ENCODE data around the gene HYDIN. TPM values are rescaled to one million over a fixed set of nuclear protein-coding genes. Genes with fewer than 3 reads are reported as not detected.
A peak's percentile ranks its signal among the peaks of the same experiment; 100 is the strongest.

Gene HYDIN
- total and polyA plus RNA-seq, 3 experiments from 2014 or later = not detected

GRCh38 chr16:70786020-70786755, 444.3 kb downstream of the HYDIN start:
- CTCF ChIA-PET = interaction anchor here (1.6 to 2.0 kb wide), 2 partner anchors 14 to 15 kb away, joined by 4 to 6 read pairs; no protein-coding TSS in a partner anchor
- H3K36me3 Mint-ChIP-seq = peaks cover 4 to 96% (median 12%) of the 10 kb centered on the region in 3 donors

GRCh38 chr16:70784692-70785555, 445.6 kb downstream of the HYDIN start:
- no peaks in the 10 kb centered on the region for H3K27me3 Mint-ChIP-seq
- H3K4me3 ChIP-seq (ENCODE audit: low read length) = no peak overlapping the region
- H3K27ac ChIP-seq (ENCODE audit: low read depth, low read length) = no peak overlapping the region
- ChIA-PET CTCF (interaction anchor here (2.0 kb wide), 1 partner anchor 14 kb away, joined by 6 read pairs; no protein-coding TSS in a partner anchor), POLR2A (no interaction called here)
- no peaks in the 10 kb centered on the region for H3K9me3 Mint-ChIP-seq
- peaks cover 3 to 10% (median 7%) of the 10 kb centered on the region in 3 donors for H3K4me1 Mint-ChIP-seq
- H3K4me3 Mint-ChIP-seq = no peak overlapping the region
- no peaks in the 10 kb centered on the region for H3K4me1 ChIP-seq (ENCODE audit: insufficient read depth, low read length)
- peaks cover 4 to 98% (median 16%) of the 10 kb centered on the region in 3 donors for H3K36me3 Mint-ChIP-seq
- no peak for DNase-seq
- peaks cover 58% of the 10 kb centered on the region for H3K36me3 ChIP-seq (ENCODE audit: insufficient read depth, low read length)
- H3K27ac Mint-ChIP-seq = no peak overlapping the region
- no peaks in the 10 kb centered on the region for H3K27me3 ChIP-seq (ENCODE audit: insufficient read depth, low read length, poor library complexity, severe bottlenecking)
- no peaks in the 10 kb centered on the region for H3K9me3 ChIP-seq (ENCODE audit: low read length)

More at GRCh38 chr16:70786020-70786755, 444.3 kb downstream of the HYDIN start:
- H3K27me3 Mint-ChIP-seq = no peaks in the 10 kb centered on the region
- no peaks in the 10 kb centered on the region for H3K4me1 ChIP-seq (ENCODE audit: insufficient read depth, low read length)
- POLR2A ChIA-PET = no interaction called here
- no peak overlapping the region for H3K27ac Mint-ChIP-seq
- no peak overlapping the region for H3K27ac ChIP-seq (ENCODE audit: low read depth, low read length)
- H3K9me3 ChIP-seq (ENCODE audit: low read length) = no peaks in the 10 kb centered on the region
- no peaks in the 10 kb centered on the region for H3K27me3 ChIP-seq (ENCODE audit: insufficient read depth, low read length, poor library complexity, severe bottlenecking)
- H3K4me1 Mint-ChIP-seq = peaks cover 10 to 21% (median 13%) of the 10 kb centered on the region in 3 donors
- H3K4me3 ChIP-seq (ENCODE audit: low read length) = no peak overlapping the region
- DNase-seq = no peak
- H3K36me3 ChIP-seq (ENCODE audit: insufficient read depth, low read length) = peaks cover 46% of the 10 kb centered on the region
- H3K9me3 Mint-ChIP-seq = no peaks in the 10 kb centered on the region
- peak overlapping the region in 1 of 7 donors; percentile 70 for H3K4me3 Mint-ChIP-seq

- CTCF ChIA-PET = no interaction called here
- H3K27me3 ChIP-seq (ENCODE audit: insufficient read depth, low read length, poor library complexity, severe bottlenecking) = no peaks in the 10 kb centered on the region
- H3K4me1 Mint-ChIP-seq = no peaks in the 10 kb centered on the region
- H3K27me3 Mint-ChIP-seq = no peaks in the 10 kb centered on the region
- H3K4me1 ChIP-seq (ENCODE audit: insufficient read depth, low read length) = no peaks in the 10 kb centered on the region
- peaks cover 8 to 99% (median 17%) of the 10 kb centered on the region in 3 donors for H3K36me3 Mint-ChIP-seq
- no peaks in the 10 kb centered on the region for H3K9me3 Mint-ChIP-seq
- no peak overlapping the region for H3K4me3 ChIP-seq (ENCODE audit: low read length)
- no peak overlapping the region for H3K4me3 Mint-ChIP-seq
- no peak for DNase-seq
- H3K27ac Mint-ChIP-seq = no peak overlapping the region
- no peaks in the 10 kb centered on the region for H3K9me3 ChIP-seq (ENCODE audit: low read length)
- peaks cover 67% of the 10 kb centered on the region for H3K36me3 ChIP-seq (ENCODE audit: insufficient read depth, low read length)
- no peak overlapping the region for H3K27ac ChIP-seq (ENCODE audit: low read depth, low read length)
- POLR2A ChIA-PET = no interaction called here
These were observed 448.3 kb downstream of the HYDIN start for GRCh38 chr16:70782237-70782636.

GRCh38 chr16:70781800-70782199, 448.7 kb downstream of the HYDIN start:
- Histone ChIP-seq H3K9me3 (ENCODE audit: low read length) (no peaks in the 10 kb centered on the region), H3K4me1 (ENCODE audit: insufficient read depth, low read length) (no peaks in the 10 kb centered on the region), H3K27ac (ENCODE audit: low read depth, low read length) (no peak overlapping the region), H3K4me3 (ENCODE audit: low read length) (no peak overlapping the region), H3K27me3 (ENCODE audit: insufficient read depth, low read length, poor library complexity, severe bottlenecking) (no peaks in the 10 kb centered on the region), H3K36me3 (ENCODE audit: insufficient read depth, low read length) (peaks cover 67% of the 10 kb centered on the region)
- no peak for DNase-seq
- no peaks in the 10 kb centered on the region for H3K9me3 Mint-ChIP-seq
- no peak overlapping the region for H3K27ac Mint-ChIP-seq
- peaks cover 9 to 98% (median 17%) of the 10 kb centered on the region in 3 donors for H3K36me3 Mint-ChIP-seq
- ChIA-PET CTCF (no interaction called here), POLR2A (no interaction called here)
- no peaks in the 10 kb centered on the region for H3K4me1 Mint-ChIP-seq
- H3K4me3 Mint-ChIP-seq = no peak overlapping the region
- H3K27me3 Mint-ChIP-seq = no peaks in the 10 kb centered on the region

- no peak for DNase-seq
- Histone ChIP-seq H3K4me3 (ENCODE audit: low read length) (no peak overlapping the region), H3K27me3 (ENCODE audit: insufficient read depth, low read length, poor library complexity, severe bottlenecking) (no peaks in the 10 kb centered on the region), H3K36me3 (ENCODE audit: insufficient read depth, low read length) (peaks cover 60% of the 10 kb centered on the region), H3K4me1 (ENCODE audit: insufficient read depth, low read length) (no peaks in the 10 kb centered on the region), H3K27ac (ENCODE audit: low read depth, low read length) (no peak overlapping the region), H3K9me3 (ENCODE audit: low read length) (no peaks in the 10 kb centered on the region)
- Mint-ChIP-seq H3K27me3 (no peaks in the 10 kb centered on the region), H3K4me1 (no peaks in the 10 kb centered on the region), H3K9me3 (no peaks in the 10 kb centered on the region), H3K27ac (no peak overlapping the region), H3K36me3 (peaks cover 9 to 92% (median 17%) of the 10 kb centered on the region in 3 donors), H3K4me3 (no peak overlapping the region)
- CTCF ChIA-PET = interaction anchor here (1.9 kb wide), 1 partner anchor 10 kb away, joined by 7 read pairs; no protein-coding TSS in a partner anchor
- POLR2A ChIA-PET = no interaction called here
These were observed 450.0 kb downstream of the HYDIN start for GRCh38 chr16:70780546-70780945.

- CTCF ChIA-PET = interaction anchor here (0.5 to 1.9 kb wide), 2 partner anchors 8 to 131 kb away, joined by 3 to 7 read pairs; no protein-coding TSS in a partner anchor
- peaks cover 51% of the 10 kb centered on the region for H3K36me3 ChIP-seq (ENCODE audit: insufficient read depth, low read length)
- no peak overlapping the region for H3K27ac Mint-ChIP-seq
These were observed 451.2 kb downstream of the HYDIN start for GRCh38 chr16:70779361-70779760.

GRCh38 chr16:70778901-70779309, 451.6 kb downstream of the HYDIN start:
- Histone ChIP-seq H3K36me3 (ENCODE audit: insufficient read depth, low read length) (peaks cover 48% of the 10 kb centered on the region), H3K27me3 (ENCODE audit: insufficient read depth, low read length, poor library complexity, severe bottlenecking) (no peaks in the 10 kb centered on the region), H3K4me1 (ENCODE audit: insufficient read depth, low read length) (no peaks in the 10 kb centered on the region), H3K27ac (ENCODE audit: low read depth, low read length) (no peak overlapping the region), H3K9me3 (ENCODE audit: low read length) (no peaks in the 10 kb centered on the region), H3K4me3 (ENCODE audit: low read length) (no peak overlapping the region)
- DNase-seq = no peak
- ChIA-PET CTCF (interaction anchor here (0.5 kb wide), 1 partner anchor 131 kb away, joined by 3 read pairs; no protein-coding TSS in a partner anchor), POLR2A (no interaction called here)
- no peak overlapping the region for H3K27ac Mint-ChIP-seq
- H3K4me1 Mint-ChIP-seq = no peaks in the 10 kb centered on the region
- H3K27me3 Mint-ChIP-seq = no peaks in the 10 kb centered on the region
- H3K4me3 Mint-ChIP-seq = no peak overlapping the region
- H3K36me3 Mint-ChIP-seq = peaks cover 9 to 90% (median 19%) of the 10 kb centered on the region in 3 donors
- no peaks in the 10 kb centered on the region for H3K9me3 Mint-ChIP-seq

More at GRCh38 chr16:70779361-70779760, 451.2 kb downstream of the HYDIN start:
- H3K4me1 ChIP-seq (ENCODE audit: insufficient read depth, low read length) = no peaks in the 10 kb centered on the region
- Mint-ChIP-seq H3K27me3 (no peaks in the 10 kb centered on the region), H3K9me3 (no peaks in the 10 kb centered on the region), H3K36me3 (peaks cover 9 to 90% (median 16%) of the 10 kb centered on the region in 3 donors), H3K4me1 (no peaks in the 10 kb centered on the region), H3K4me3 (no peak overlapping the region)
- no peaks in the 10 kb centered on the region for H3K9me3 ChIP-seq (ENCODE audit: low read length)
- H3K4me3 ChIP-seq (ENCODE audit: low read length) = no peak overlapping the region
- POLR2A ChIA-PET = no interaction called here
- no peaks in the 10 kb centered on the region for H3K27me3 ChIP-seq (ENCODE audit: insufficient read depth, low read length, poor library complexity, severe bottlenecking)
- no peak for DNase-seq
- H3K27ac ChIP-seq (ENCODE audit: low read depth, low read length) = no peak overlapping the region

GRCh38 chr16:70777973-70778406, 452.5 kb downstream of the HYDIN start:
- no peaks in the 10 kb centered on the region for H3K9me3 ChIP-seq (ENCODE audit: low read length)
- H3K36me3 Mint-ChIP-seq = peaks cover 9 to 89% (median 19%) of the 10 kb centered on the region in 3 donors
- POLR2A ChIA-PET = no interaction called here
- no peaks in the 10 kb centered on the region for H3K27me3 Mint-ChIP-seq
- H3K36me3 ChIP-seq (ENCODE audit: insufficient read depth, low read length) = peaks cover 39% of the 10 kb centered on the region
- no peak for DNase-seq
- CTCF ChIA-PET = no interaction called here
- no peaks in the 10 kb centered on the region for H3K4me1 ChIP-seq (ENCODE audit: insufficient read depth, low read length)
- H3K4me3 ChIP-seq (ENCODE audit: low read length) = no peak overlapping the region
- H3K27me3 ChIP-seq (ENCODE audit: insufficient read depth, low read length, poor library complexity, severe bottlenecking) = no peaks in the 10 kb centered on the region
- no peaks in the 10 kb centered on the region for H3K4me1 Mint-ChIP-seq
- no peaks in the 10 kb centered on the region for H3K9me3 Mint-ChIP-seq
- H3K27ac ChIP-seq (ENCODE audit: low read depth, low read length) = no peak overlapping the region
- peak overlapping the region in 1 of 8 donors; percentile 29 for H3K27ac Mint-ChIP-seq
- H3K4me3 Mint-ChIP-seq = no peak overlapping the region
